Measurements from ENCODE around the gene CLDN1.

CLDN1 gene

DNA sequence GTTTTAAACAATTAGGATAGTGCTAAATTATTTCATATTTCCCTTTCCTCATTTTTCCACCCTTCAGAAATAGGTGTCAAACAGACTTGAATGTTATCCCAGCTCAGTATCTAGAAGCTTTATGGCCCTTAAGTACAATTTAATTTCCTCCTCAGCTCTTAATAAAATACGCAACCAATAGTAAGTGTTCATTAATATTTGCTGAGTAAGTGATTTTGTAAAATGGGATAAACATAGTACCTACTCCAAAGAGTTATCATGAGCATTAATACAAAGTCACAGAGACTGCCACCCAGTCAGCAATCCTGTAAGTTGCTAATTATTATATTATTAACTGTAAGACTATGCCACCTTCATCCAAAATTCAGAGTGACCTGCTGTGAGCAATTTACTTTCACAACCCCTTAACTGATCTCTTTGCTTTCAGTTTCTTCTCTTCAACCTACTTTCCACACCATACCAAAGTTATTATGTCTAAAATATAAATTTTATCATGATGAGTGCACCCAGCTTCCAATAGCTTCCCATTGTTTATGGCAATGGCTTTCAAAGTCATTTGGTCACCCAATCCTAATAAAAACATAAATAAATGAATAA lies 30.7 kb upstream of the CLDN1 start:
- H3K27ac ChIP-seq (ENCODE audit: low read length): no peak overlapping the region
- H3K27me3 ChIP-seq (ENCODE audit: control insufficient read depth, insufficient read depth, low read length): no peaks in the 10 kb centered on the region
- H3K9ac ChIP-seq (ENCODE audit: low read length): no peak overlapping the region
- H3K4me1 ChIP-seq (ENCODE audit: control insufficient read depth, low read depth, low read length): peaks cover 5% of the 10 kb centered on the region
- no peak overlapping the region for H3K4me3 ChIP-seq (ENCODE audit: low read length)
- no peaks in the 10 kb centered on the region for H3K36me3 ChIP-seq (ENCODE audit: control insufficient read depth, low read depth, low read length)
- H3K9me3 ChIP-seq (ENCODE audit: control insufficient read depth, low read depth, low read length): no peaks in the 10 kb centered on the region

DNA sequence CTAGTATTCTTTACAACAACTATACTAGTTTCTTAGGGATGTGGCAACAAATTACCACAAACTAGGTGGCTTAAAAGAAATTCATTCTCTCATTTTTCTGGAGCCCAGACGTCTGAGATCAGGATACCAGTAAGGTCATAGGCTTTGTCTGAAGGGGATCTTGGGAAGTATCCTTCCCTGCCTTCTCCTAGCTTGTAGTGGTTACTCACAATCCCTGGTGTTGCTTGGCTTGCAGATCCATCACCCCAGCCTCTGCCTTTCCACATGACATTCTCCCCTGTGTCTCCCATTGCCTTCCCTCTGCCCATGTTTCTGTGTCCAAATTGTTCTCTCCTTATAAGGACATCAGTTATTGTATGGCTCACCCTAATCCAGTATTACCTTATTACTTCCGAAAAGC lies 24.3 kb upstream of the CLDN1 start:
- Histone ChIP-seq H3K9me3 (ENCODE audit: control insufficient read depth, low read depth, low read length) (no peaks in the 10 kb centered on the region), H3K4me1 (ENCODE audit: control insufficient read depth, low read depth, low read length) (no peaks in the 10 kb centered on the region), H3K27me3 (ENCODE audit: control insufficient read depth, insufficient read depth, low read length) (no peaks in the 10 kb centered on the region), H3K27ac (ENCODE audit: low read length) (no peak overlapping the region), H3K9ac (ENCODE audit: low read length) (no peak overlapping the region), H3K4me3 (ENCODE audit: low read length) (no peak overlapping the region), H3K36me3 (ENCODE audit: control insufficient read depth, low read depth, low read length) (no peaks in the 10 kb centered on the region)

DNA sequence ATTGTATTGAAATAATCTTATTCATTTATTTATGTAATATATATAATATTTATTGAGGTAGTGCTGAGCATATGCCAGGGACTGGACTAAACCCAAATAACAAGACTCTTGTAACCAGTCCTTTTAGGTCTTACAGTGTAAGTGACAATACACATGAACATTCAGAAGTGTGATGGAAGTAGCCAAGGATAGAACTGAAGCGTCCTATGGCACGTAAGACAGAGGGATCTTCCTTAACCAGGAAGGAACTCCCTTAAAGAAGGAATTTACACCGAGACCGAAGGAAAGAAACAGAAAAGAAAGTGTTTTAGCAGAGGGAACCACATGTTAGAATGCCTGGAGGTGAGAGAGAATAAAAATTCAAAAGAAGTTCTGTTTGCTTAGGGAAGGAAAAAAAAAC lies 23.6 kb upstream of the CLDN1 start:
- H3K27me3 ChIP-seq (ENCODE audit: control insufficient read depth, insufficient read depth, low read length): no peaks in the 10 kb centered on the region
- no peak overlapping the region for H3K27ac ChIP-seq (ENCODE audit: low read length)
- no peak overlapping the region for H3K4me3 ChIP-seq (ENCODE audit: low read length)
- H3K4me1 ChIP-seq (ENCODE audit: control insufficient read depth, low read depth, low read length): no peaks in the 10 kb centered on the region
- H3K36me3 ChIP-seq (ENCODE audit: control insufficient read depth, low read depth, low read length): no peaks in the 10 kb centered on the region
- no peaks in the 10 kb centered on the region for H3K9me3 ChIP-seq (ENCODE audit: control insufficient read depth, low read depth, low read length)
- no peak overlapping the region for H3K9ac ChIP-seq (ENCODE audit: low read length)

DNA sequence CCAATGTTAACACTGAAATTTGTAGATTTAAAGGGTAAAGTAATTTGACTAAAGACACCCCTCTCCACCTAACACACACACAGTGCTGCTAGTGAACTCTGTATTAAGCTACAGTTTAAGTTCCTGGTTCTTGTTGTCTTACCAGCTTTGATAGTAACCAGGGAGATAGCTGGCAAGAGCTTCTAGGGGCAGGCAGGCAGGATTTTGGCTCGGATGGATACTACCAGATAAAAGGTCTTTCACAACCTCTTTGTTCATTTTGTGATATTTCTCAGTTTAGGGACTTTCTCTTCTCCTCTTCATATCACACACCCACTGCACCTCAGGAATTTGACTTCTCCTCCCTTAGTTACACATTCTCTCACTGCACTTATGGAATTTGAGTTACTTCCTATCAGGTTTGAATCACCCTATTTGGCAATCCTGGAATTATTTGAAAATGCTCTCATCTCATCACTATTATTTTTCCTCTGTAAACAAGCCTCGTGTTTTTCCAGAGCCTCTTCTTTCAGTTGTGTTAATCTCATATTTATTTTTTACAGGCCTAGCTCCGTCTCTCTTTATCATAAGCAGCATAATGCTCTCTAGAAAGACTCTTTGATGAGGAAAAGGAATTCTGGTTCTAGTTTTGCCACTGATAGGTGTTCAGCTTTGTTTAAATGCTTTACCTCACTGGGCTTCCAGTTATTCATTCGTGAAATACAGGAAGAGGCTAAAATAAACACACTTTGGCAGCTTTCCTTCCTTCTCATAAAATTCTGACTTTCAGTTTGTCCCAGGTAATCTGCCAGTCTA lies 23.0 kb upstream of the CLDN1 start:
- H3K9ac ChIP-seq (ENCODE audit: low read length): no peak overlapping the region
- no peaks in the 10 kb centered on the region for H3K27me3 ChIP-seq (ENCODE audit: control insufficient read depth, insufficient read depth, low read length)
- H3K27ac ChIP-seq (ENCODE audit: low read length): no peak overlapping the region
- H3K4me1 ChIP-seq (ENCODE audit: control insufficient read depth, low read depth, low read length): no peaks in the 10 kb centered on the region
- H3K36me3 ChIP-seq (ENCODE audit: control insufficient read depth, low read depth, low read length): no peaks in the 10 kb centered on the region
- H3K4me3 ChIP-seq (ENCODE audit: low read length): no peak overlapping the region
- H3K9me3 ChIP-seq (ENCODE audit: control insufficient read depth, low read depth, low read length): no peaks in the 10 kb centered on the region

DNA sequence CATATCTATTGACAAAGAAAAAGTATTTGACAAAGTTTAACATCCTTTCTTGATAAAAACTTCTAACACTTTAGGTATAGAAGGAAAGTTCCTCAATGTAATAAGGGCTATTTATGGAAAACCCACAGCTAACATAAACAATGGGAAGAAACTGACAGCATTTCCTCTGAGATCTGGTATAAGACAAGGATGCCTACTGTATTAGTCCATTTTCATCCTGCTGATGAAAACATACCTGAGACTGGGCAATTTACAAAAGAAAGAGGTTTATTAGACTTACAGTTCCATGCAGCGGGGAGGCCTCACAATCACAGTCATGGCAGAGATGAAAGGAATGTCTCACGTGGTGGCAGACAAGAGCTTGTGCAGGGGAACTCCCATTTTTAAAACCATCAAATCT lies 17.8 kb upstream of the CLDN1 start:
- H3K4me3 ChIP-seq (ENCODE audit: low read length): no peak overlapping the region
- H3K9me3 ChIP-seq (ENCODE audit: control insufficient read depth, low read depth, low read length): no peaks in the 10 kb centered on the region

DNA sequence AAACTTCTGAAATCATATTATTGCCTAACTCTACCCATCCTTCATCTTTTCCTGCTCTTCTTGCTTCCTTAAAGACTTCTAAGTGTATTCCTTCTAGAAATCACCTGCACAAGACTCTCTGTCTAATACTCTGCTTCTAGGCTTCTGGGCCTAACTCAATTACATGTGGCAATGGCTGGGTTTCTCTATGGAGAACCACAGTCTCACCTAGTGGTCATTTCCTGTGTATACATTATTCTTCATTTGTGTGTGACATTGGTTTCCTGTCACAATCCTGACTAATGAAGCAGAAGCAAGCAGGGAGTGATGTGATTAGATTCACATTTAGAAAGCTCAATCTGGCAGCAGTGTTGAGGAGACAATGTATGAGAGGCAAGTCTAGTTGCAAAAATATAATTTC lies 16.9 kb upstream of the CLDN1 start:
- H3K4me3 ChIP-seq (ENCODE audit: low read length): no peak overlapping the region
- no peak overlapping the region for H3K9ac ChIP-seq (ENCODE audit: low read length)
- no peaks in the 10 kb centered on the region for H3K9me3 ChIP-seq (ENCODE audit: control insufficient read depth, low read depth, low read length)
- H3K4me1 ChIP-seq (ENCODE audit: control insufficient read depth, low read depth, low read length): no peaks in the 10 kb centered on the region
- H3K27me3 ChIP-seq (ENCODE audit: control insufficient read depth, insufficient read depth, low read length): no peaks in the 10 kb centered on the region
- no peak overlapping the region for H3K27ac ChIP-seq (ENCODE audit: low read length)
- no peaks in the 10 kb centered on the region for H3K36me3 ChIP-seq (ENCODE audit: control insufficient read depth, low read depth, low read length)

More for the DNA sequence above, 17.8 kb upstream of the CLDN1 start:
- H3K27ac ChIP-seq (ENCODE audit: low read length): no peak overlapping the region
- H3K27me3 ChIP-seq (ENCODE audit: control insufficient read depth, insufficient read depth, low read length): no peaks in the 10 kb centered on the region
- no peaks in the 10 kb centered on the region for H3K4me1 ChIP-seq (ENCODE audit: control insufficient read depth, low read depth, low read length)
- no peak overlapping the region for H3K9ac ChIP-seq (ENCODE audit: low read length)
- H3K36me3 ChIP-seq (ENCODE audit: control insufficient read depth, low read depth, low read length): no peaks in the 10 kb centered on the region

DNA sequence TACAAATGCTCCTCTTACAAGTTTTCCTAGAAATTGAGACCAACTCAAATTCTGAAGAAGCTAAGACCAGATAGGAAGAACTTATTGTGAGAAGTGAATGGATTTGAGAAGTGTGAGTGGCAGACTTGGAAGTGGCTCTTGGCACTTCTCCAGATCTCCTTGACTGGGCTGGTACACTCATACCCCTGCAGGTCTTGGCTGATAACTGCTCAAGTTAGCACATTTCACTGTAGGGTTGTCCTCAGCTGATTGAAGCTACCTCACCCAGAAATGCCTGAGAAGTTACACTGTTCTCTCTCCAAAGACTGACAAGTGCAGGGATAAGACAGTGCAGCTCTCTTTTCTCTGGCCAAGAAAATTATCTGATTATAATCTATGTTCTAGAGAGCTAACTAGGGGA lies 16.5 kb upstream of the CLDN1 start:
- no peaks in the 10 kb centered on the region for H3K27me3 ChIP-seq (ENCODE audit: control insufficient read depth, insufficient read depth, low read length)
- H3K9ac ChIP-seq (ENCODE audit: low read length): no peak overlapping the region
- H3K4me3 ChIP-seq (ENCODE audit: low read length): no peak overlapping the region
- H3K36me3 ChIP-seq (ENCODE audit: control insufficient read depth, low read depth, low read length): no peaks in the 10 kb centered on the region
- no peaks in the 10 kb centered on the region for H3K4me1 ChIP-seq (ENCODE audit: control insufficient read depth, low read depth, low read length)
- no peaks in the 10 kb centered on the region for H3K9me3 ChIP-seq (ENCODE audit: control insufficient read depth, low read depth, low read length)
- H3K27ac ChIP-seq (ENCODE audit: low read length): no peak overlapping the region

DNA sequence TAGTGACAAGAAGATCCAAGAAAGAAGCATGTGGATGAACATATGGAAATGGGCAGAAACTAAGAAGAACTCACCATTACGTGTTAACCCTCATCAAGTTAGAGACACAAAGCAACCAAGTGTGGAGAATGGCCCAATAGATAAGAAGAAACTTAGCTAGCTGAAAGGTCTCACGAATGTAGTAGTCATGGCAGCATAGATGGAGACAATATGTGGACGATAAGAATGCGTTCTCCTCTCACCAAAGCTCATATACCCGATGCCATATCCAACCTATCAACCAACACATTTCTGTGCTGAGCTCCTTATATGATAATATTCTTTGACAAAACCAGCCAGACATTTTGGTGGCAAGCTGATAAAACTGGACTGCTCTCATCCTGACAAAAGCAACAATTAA lies 15.1 kb upstream of the CLDN1 start:
- Histone ChIP-seq H3K9me3 (ENCODE audit: control insufficient read depth, low read depth, low read length) (no peaks in the 10 kb centered on the region), H3K36me3 (ENCODE audit: control insufficient read depth, low read depth, low read length) (no peaks in the 10 kb centered on the region), H3K9ac (ENCODE audit: low read length) (no peak overlapping the region), H3K27me3 (ENCODE audit: control insufficient read depth, insufficient read depth, low read length) (no peaks in the 10 kb centered on the region), H3K27ac (ENCODE audit: low read length) (no peak overlapping the region), H3K4me3 (ENCODE audit: low read length) (no peak overlapping the region), H3K4me1 (ENCODE audit: control insufficient read depth, low read depth, low read length) (no peaks in the 10 kb centered on the region)

DNA sequence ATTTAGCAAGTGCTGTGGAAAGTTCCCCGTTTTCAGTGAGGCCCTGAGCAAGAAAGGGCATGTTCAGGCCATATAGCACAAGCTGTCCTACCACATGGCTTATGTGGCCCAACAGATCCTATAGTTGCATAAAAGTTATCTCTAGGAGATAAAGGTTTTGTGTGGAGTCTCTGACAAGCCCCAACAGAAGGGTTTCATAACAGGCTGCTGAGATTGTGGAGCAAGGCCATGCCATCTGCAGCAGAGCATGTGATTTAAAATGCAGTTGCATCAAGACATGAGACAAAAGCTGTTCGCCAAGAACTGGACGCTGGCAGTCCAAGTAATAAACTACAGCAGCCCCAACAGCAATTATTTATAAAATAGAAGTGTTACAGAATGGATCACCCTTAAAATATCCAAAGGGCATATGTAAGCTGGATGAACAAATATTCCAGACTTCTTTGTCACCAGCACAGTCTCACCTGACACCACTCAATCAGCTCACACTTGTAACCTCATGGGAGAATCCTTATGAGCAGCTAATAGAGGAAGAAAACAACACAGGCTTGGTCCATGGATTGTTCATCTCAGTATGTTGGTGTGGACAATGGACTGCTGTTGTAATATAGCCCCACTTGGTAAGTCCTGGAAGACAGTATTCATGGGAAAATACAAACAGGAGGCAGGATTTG lies 14.4 kb upstream of the CLDN1 start:
- no peaks in the 10 kb centered on the region for H3K4me1 ChIP-seq (ENCODE audit: control insufficient read depth, low read depth, low read length)
- H3K4me3 ChIP-seq (ENCODE audit: low read length): no peak overlapping the region
- H3K9me3 ChIP-seq (ENCODE audit: control insufficient read depth, low read depth, low read length): no peaks in the 10 kb centered on the region
- no peak overlapping the region for H3K9ac ChIP-seq (ENCODE audit: low read length)
- H3K36me3 ChIP-seq (ENCODE audit: control insufficient read depth, low read depth, low read length): no peaks in the 10 kb centered on the region
- H3K27me3 ChIP-seq (ENCODE audit: control insufficient read depth, insufficient read depth, low read length): no peaks in the 10 kb centered on the region
- no peak overlapping the region for H3K27ac ChIP-seq (ENCODE audit: low read length)

DNA sequence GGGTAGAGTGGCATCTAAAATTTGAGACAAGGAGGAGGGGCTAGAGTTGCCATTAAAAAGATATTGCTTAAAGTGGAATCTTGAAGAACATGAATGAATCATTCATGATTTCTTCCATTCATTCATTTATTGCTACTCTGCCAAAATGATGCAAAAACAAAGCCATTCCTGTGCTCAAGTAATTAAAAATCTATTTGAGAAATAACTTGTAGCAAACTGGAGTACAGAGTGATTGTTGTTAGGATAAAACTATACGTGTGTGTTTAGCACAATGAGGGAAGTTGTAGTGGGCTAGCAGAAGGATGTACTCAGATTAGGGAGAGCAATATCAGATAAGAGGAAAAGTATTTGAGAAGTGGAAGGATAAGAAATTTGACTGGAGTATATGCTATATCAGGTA lies 11.7 kb upstream of the CLDN1 start:
- Histone ChIP-seq H3K4me3 (ENCODE audit: low read length) (no peak overlapping the region), H3K9me3 (ENCODE audit: control insufficient read depth, low read depth, low read length) (no peaks in the 10 kb centered on the region), H3K4me1 (ENCODE audit: control insufficient read depth, low read depth, low read length) (no peaks in the 10 kb centered on the region), H3K36me3 (ENCODE audit: control insufficient read depth, low read depth, low read length) (no peaks in the 10 kb centered on the region), H3K9ac (ENCODE audit: low read length) (no peak overlapping the region), H3K27ac (ENCODE audit: low read length) (no peak overlapping the region), H3K27me3 (ENCODE audit: control insufficient read depth, insufficient read depth, low read length) (no peaks in the 10 kb centered on the region)

DNA sequence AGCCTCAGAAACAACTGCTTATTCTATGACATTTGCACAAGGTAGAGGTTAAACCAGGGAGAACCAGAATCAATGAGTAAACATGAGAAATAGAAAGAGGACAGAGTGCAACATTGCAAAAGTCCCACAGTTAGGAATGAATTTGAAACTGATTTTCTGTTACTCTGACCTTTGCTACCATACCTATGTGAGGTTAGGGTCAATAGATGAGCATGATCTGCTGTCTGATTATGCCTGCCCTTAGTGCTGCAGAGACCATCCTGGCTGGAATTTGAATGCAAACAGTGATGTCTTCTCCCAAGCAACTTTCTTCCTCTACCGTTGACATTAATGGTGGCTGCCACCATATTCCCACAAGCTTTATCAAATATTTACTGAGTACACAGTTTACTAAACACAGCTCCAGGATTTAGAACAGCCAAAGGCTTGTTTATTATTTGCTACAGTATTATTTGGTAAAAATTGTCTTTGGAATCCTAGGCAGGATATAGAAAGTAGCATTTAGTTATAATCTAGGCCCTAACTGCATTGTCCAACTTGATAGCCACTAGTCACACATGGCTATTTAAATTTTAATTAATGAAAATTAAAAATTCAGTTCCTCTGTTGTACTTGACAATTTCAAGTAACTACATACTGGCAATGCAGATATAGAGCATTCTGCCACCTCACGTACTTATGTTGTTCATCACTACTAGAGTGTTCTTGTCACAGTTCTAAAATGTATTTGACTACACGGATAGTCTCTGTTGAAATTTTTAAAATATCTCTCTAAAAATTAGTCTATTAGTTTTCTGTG lies 8.9 kb upstream of the CLDN1 start:
- H3K36me3 ChIP-seq (ENCODE audit: control insufficient read depth, low read depth, low read length): no peaks in the 10 kb centered on the region

More for the DNA sequence above, 8.9 kb upstream of the CLDN1 start:
- Histone ChIP-seq H3K27ac (ENCODE audit: low read length) (no peak overlapping the region), H3K4me3 (ENCODE audit: low read length) (no peak overlapping the region), H3K4me1 (ENCODE audit: control insufficient read depth, low read depth, low read length) (peaks cover 1% of the 10 kb centered on the region), H3K27me3 (ENCODE audit: control insufficient read depth, insufficient read depth, low read length) (no peaks in the 10 kb centered on the region), H3K9ac (ENCODE audit: low read length) (no peak overlapping the region), H3K9me3 (ENCODE audit: control insufficient read depth, low read depth, low read length) (no peaks in the 10 kb centered on the region)
